Measurements from ENCODE around the gene ZBTB7B. TPM values are rescaled to one million over a fixed set of nuclear protein-coding genes. Genes with fewer than 3 reads are reported as not detected.

Gene ZBTB7B
- total RNA-seq, 1 experiment from 2014 or later: 44.1 TPM

DNA sequence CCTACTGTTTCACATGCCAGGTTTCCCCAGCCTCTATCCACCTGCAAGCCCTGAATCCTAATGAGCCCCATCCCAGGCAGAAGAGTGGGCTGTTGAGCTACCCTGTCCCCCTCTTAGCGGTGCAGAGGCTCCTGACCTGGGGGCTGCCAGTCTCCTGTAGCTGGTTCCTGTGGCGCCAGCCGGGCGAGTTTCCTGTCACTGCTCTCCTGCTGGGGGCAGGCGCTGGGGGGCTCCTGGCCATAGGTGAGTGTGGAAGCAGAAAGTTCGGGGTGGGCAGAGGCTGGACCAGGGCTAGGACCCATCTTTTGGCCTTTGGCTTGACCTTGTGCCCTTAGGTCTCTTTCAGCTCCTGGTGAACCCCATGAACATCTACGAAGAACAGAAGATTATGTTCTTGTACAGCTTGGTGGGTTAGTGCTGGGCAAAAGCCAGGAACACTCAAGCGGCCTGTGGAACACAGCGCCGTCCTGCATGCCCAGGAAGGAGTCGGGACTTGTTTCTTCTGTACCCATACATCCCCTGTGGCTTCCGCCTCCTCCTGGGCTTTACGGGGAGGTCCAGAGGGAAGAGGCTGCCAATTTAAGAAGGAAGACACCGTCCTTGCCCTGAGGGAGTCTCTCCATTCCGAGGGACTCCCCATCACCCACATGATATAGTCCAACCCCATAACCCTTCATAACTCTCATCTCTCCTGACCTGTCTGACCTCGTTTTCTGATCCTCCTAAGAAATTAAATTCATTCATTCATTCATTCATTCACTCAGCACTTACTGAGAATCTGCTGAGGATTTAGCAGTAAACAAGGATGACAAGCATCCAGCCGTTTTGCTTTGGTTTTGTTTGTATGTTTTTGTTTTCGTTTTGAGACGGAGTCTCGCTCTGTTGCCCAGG lies 32.0 kb downstream of the ZBTB7B start:
- no peak overlapping the region for H3K4me2 ChIP-seq

DNA sequence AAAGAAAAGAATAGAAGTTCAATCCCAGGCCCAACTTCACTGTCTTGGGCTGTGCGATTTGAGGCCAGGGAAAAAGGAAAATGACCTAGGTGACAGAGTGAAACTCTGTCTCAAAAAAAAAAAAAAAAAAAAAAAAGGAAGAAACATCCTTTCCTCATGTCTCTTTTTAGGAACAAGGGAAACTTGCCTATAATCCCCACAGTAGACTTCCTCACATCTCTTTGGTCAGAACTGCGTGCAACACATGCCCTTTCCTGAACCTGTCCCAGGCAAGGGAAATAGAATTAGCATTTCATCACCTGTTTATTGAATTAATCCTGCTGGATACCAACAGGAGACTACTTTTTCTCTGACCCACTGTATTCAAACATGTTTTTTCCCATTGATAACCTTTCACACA lies 33.3 kb downstream of the ZBTB7B start:
- no peak for TF ChIP-seq EZH2 (IDR thresholded peaks at IDR 0.05; ENCODE audit: low read depth)
- TF ChIP-seq, protein P1, sequence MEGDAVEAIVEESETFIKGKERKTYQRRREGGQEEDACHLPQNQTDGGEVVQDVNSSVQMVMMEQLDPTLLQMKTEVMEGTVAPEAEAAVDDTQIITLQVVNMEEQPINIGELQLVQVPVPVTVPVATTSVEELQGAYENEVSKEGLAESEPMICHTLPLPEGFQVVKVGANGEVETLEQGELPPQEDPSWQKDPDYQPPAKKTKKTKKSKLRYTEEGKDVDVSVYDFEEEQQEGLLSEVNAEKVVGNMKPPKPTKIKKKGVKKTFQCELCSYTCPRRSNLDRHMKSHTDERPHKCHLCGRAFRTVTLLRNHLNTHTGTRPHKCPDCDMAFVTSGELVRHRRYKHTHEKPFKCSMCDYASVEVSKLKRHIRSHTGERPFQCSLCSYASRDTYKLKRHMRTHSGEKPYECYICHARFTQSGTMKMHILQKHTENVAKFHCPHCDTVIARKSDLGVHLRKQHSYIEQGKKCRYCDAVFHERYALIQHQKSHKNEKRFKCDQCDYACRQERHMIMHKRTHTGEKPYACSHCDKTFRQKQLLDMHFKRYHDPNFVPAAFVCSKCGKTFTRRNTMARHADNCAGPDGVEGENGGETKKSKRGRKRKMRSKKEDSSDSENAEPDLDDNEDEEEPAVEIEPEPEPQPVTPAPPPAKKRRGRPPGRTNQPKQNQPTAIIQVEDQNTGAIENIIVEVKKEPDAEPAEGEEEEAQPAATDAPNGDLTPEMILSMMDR (conservative IDR thresholded peaks at IDR 0.05): no peak
- CTCF ChIA-PET: no interaction called here
- no peak overlapping the region for H2AFZ ChIP-seq
- no peaks in the 10 kb centered on the region for H3K9me2 ChIP-seq (ENCODE audit: insufficient read depth)
- no peaks in the 10 kb centered on the region for H3K36me3 ChIP-seq (ENCODE audit: low read depth)
- peaks cover 28% of the 10 kb centered on the region for H3K4me1 ChIP-seq (replicated peaks; ENCODE audit: insufficient read depth)
- no peak overlapping the region for H3K4me3 ChIP-seq
- intact Hi-C loops (cut with micrococcal nuclease; ENCODE audit: unreplicated experiment): no loop called here
- POLR2A ChIA-PET (ENCODE audit: unreplicated experiment): interaction anchor here (0.5 to 0.7 kb wide), 3 partner anchors 15 to 362 kb away, joined by 3 to 11 read pairs (median 4); partner anchors contain the start of gene ADAM15
- DNase-seq: no peak
- H3K4me2 ChIP-seq: no peak overlapping the region
- peaks cover 25% of the 10 kb centered on the region for H3F3A ChIP-seq (ENCODE audit: insufficient read depth, low read depth)
- H3K9me3 ChIP-seq (ENCODE audit: insufficient read depth, low read depth): no peaks in the 10 kb centered on the region
- H4K20me1 ChIP-seq (ENCODE audit: insufficient read depth): no peaks in the 10 kb centered on the region
- no TSS peak for BruUV-seq (replicated peaks)
- H3K27me3 ChIP-seq (ENCODE audit: insufficient read depth, low read depth): no peaks in the 10 kb centered on the region
- H3K27ac ChIP-seq: no peak overlapping the region
- no peaks in the 10 kb centered on the region for H3K79me2 ChIP-seq (ENCODE audit: low read depth)

More for the DNA sequence above, 32.0 kb downstream of the ZBTB7B start:
- ChIA-PET CTCF (no interaction called here), POLR2A (ENCODE audit: unreplicated experiment) (no interaction called here)
- Histone ChIP-seq H4K20me1 (ENCODE audit: insufficient read depth) (no peaks in the 10 kb centered on the region), H2AFZ (no peak overlapping the region), H3F3A (ENCODE audit: insufficient read depth, low read depth) (peaks cover 23% of the 10 kb centered on the region), H3K27ac (no peak overlapping the region), H3K36me3 (ENCODE audit: low read depth) (no peaks in the 10 kb centered on the region), H3K27me3 (ENCODE audit: insufficient read depth, low read depth) (no peaks in the 10 kb centered on the region), H3K4me1 (replicated peaks; ENCODE audit: insufficient read depth) (peaks cover 27% of the 10 kb centered on the region), H3K79me2 (ENCODE audit: low read depth) (no peaks in the 10 kb centered on the region), H3K4me3 (no peak overlapping the region), H3K9me3 (ENCODE audit: insufficient read depth, low read depth) (no peaks in the 10 kb centered on the region), H3K9me2 (ENCODE audit: insufficient read depth) (no peaks in the 10 kb centered on the region)
- no TSS peak for BruUV-seq (replicated peaks)
- TF ChIP-seq EZH2 (IDR thresholded peaks at IDR 0.05; ENCODE audit: low read depth): no peak
- TF ChIP-seq, protein P1 (conservative IDR thresholded peaks at IDR 0.05): no peak
- intact Hi-C loops (cut with micrococcal nuclease; ENCODE audit: unreplicated experiment): no loop called here
- DNase-seq: no peak

DNA sequence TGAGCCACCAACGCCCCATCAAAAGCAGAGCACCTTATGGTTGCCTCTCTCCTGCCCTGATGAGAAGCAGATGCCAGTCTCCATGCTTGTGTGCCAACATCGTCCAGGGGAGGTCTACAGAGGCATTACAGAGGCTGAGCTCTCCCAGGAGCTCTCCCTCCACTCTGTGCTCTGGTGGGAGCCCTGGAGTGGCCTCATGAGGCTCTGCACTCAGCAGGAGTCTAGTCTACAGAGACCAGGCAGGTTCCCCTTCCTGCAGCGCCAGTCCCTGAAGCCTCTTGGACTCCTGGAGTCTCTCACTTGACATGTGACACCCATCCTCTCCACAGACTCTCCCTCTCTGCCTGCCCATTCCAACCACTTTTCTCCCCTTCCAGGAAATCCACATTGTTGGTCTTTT lies 34.4 kb downstream of the ZBTB7B start:
- H3K4me2 ChIP-seq: no peak overlapping the region
- H4K20me1 ChIP-seq (ENCODE audit: insufficient read depth): no peaks in the 10 kb centered on the region
- no peaks in the 10 kb centered on the region for H3K9me3 ChIP-seq (ENCODE audit: insufficient read depth, low read depth)
- TF ChIP-seq, protein P1 (conservative IDR thresholded peaks at IDR 0.05): no peak
- no peak for TF ChIP-seq EZH2 (IDR thresholded peaks at IDR 0.05; ENCODE audit: low read depth)
- BruUV-seq (replicated peaks): no TSS peak
- ChIA-PET POLR2A (ENCODE audit: unreplicated experiment) (interaction anchor here (0.6 kb wide), 2 partner anchors 35 to 56 kb away, joined by 3 to 22 read pairs; no protein-coding TSS in a partner anchor), CTCF (interaction anchor here (0.5 to 1.4 kb wide), 2 partner anchors 31 to 67 kb away, joined by 4 to 6 read pairs; partner anchors contain the start of gene SHC1)
- no peaks in the 10 kb centered on the region for H3K9me2 ChIP-seq (ENCODE audit: insufficient read depth)
- H3K4me1 ChIP-seq (replicated peaks; ENCODE audit: insufficient read depth): peaks cover 28% of the 10 kb centered on the region
- intact Hi-C loops (cut with micrococcal nuclease; ENCODE audit: unreplicated experiment): no loop called here
- H2AFZ ChIP-seq: no peak overlapping the region
- no peaks in the 10 kb centered on the region for H3K36me3 ChIP-seq (ENCODE audit: low read depth)
- no peak overlapping the region for H3K27ac ChIP-seq
- H3F3A ChIP-seq (ENCODE audit: insufficient read depth, low read depth): peaks cover 25% of the 10 kb centered on the region
- no peak for DNase-seq
- no peaks in the 10 kb centered on the region for H3K27me3 ChIP-seq (ENCODE audit: insufficient read depth, low read depth)
- H3K79me2 ChIP-seq (ENCODE audit: low read depth): no peaks in the 10 kb centered on the region
- no peak overlapping the region for H3K4me3 ChIP-seq

Data from PC-9 (cell line).